Measurements from ENCODE around the gene BET1L.
"Not testable (repeated sequence)": the region's sequence is repeated elsewhere in the genome, so short reads cannot be mapped to it uniquely, and the experiment has no call there.

The BET1L gene

GRCh38 chr11:207208-207862, at the start of gene BET1L, which contains the start of gene RIC8A:
BET1L (minus strand) TSS chr11:207399; CDS start chr11:207321, 78 bp downstream.
RIC8A (plus strand) TSS chr11:207708; CDS start chr11:208855, 1,147 bp downstream.
- peak; percentile 97 for DNase-seq

GRCh38 chr11:255816-256215, 48.6 kb upstream of the BET1L start:
- DNase-seq, result no peak

GRCh38 chr11:255176-255575, 48.0 kb upstream of the BET1L start:
- DNase-seq, result no peak

GRCh38 chr11:253886-254270, 46.7 kb upstream of the BET1L start:
- DNase-seq, result no peak

- DNase-seq, result no peak
Measured at GRCh38 chr11:253160-253885, 46.1 kb upstream of the BET1L start.

- DNase-seq, result no peak
Measured at GRCh38 chr11:252666-253065, 45.5 kb upstream of the BET1L start.

- no peak for DNase-seq
Measured at GRCh38 chr11:251550-251949, 44.4 kb upstream of the BET1L start.

- peak; percentile 80 for DNase-seq
Measured at GRCh38 chr11:250740-251299, 43.6 kb upstream of the BET1L start.

GRCh38 chr11:250274-250673, 43.1 kb upstream of the BET1L start:
- no peak for DNase-seq

GRCh38 chr11:249062-249461, 41.9 kb upstream of the BET1L start:
- no peak for DNase-seq

GRCh38 chr11:244376-244775, 37.2 kb upstream of the BET1L start:
- no peak for DNase-seq

GRCh38 chr11:241634-242033, 34.4 kb upstream of the BET1L start:
- no peak for DNase-seq

GRCh38 chr11:240315-240714, 33.1 kb upstream of the BET1L start:
- DNase-seq, result no peak

GRCh38 chr11:238346-238745, 31.1 kb upstream of the BET1L start:
- not testable (repeated sequence) for DNase-seq

GRCh38 chr11:236774-237767, 29.9 kb upstream of the BET1L start, which contains the start of gene PSMD13:
PSMD13 (plus strand) TSS chr11:236976; CDS start chr11:237050, 74 bp downstream.
- DNase-seq, result peak; percentile 93

GRCh38 chr11:235997-236773, 29.0 kb upstream of the BET1L start, which contains the start of gene SIRT3:
SIRT3 (minus strand) TSS chr11:236342; CDS start chr11:236328, 14 bp downstream.
- peak; percentile 80 for DNase-seq

- DNase-seq, result peak; percentile 79
Measured at GRCh38 chr11:235609-235996, 28.4 kb upstream of the BET1L start.

GRCh38 chr11:235180-235579, 28.0 kb upstream of the BET1L start:
- DNase-seq, result no peak

- DNase-seq, result no peak
Measured at GRCh38 chr11:232783-233565, 25.8 kb upstream of the BET1L start.

- no peak for DNase-seq
Measured at GRCh38 chr11:230431-230830, 23.2 kb upstream of the BET1L start.

- DNase-seq, result no peak
Measured at GRCh38 chr11:227824-228379, 20.7 kb upstream of the BET1L start.

Data from activated naive CD4-positive, alpha-beta T cell treated with Interleukin-2 at 50 U/mL for 16 hours (primary cell).